SU-DHL-6 (cell line): ENCODE measurements around the gene CYBC1.

Source experiments
- H2AFZ ChIP-seq: fragments of 200-600 bp; sonication (generic); 2 replicates; pipeline ENCODE4 v1.6.1; 2014; ENCODE audit warnings: low read depth, mild to moderate bottlenecking, moderate library complexity, mixed read lengths, antibody characterized with exemption, low read length; ENCODE audit not compliant: severe bottlenecking
- H3F3A ChIP-seq: fragments of 200-600 bp; shearing (Covaris generic); 2 replicates; pipeline ENCODE4 v1.6.0; 2016; ENCODE audit warnings: antibody characterized with exemption, mild to moderate bottlenecking; ENCODE audit not compliant: insufficient read depth
- H3K27ac ChIP-seq: fragments of 200-600 bp; sonication (generic); 2 replicates; pipeline ENCODE4 v1.5.1; 2016; ENCODE audit warnings: low read depth, mild to moderate bottlenecking, low read length, moderate library complexity, mixed read lengths
- H3K27me3 ChIP-seq: fragments of 200-600 bp; sonication (generic), shearing (Covaris generic); 2 replicates; pipeline ENCODE4 v1.6.0; 2014; ENCODE audit warnings: mild to moderate bottlenecking, low read length
- H3K36me3 ChIP-seq: fragments of 200-600 bp; sonication (generic); 2 replicates; pipeline ENCODE4 v1.6.1; 2014; ENCODE audit warnings: mild to moderate bottlenecking, low read length, mixed read lengths
- H3K4me2 ChIP-seq: fragments of 300-600, 200-600 bp; shearing (Covaris generic), sonication (generic); 2 replicates; pipeline ENCODE4 v1.6.0; 2014; ENCODE audit warnings: low read length, low read depth, mild to moderate bottlenecking; ENCODE audit not compliant: poor library complexity, severe bottlenecking
- H3K4me3 ChIP-seq: fragments of 200-600 bp; sonication (generic); 2 replicates; pipeline ENCODE4 v1.5.1; 2014; ENCODE audit warnings: antibody characterized with exemption, low read length, mild to moderate bottlenecking, mixed read lengths; ENCODE audit not compliant: insufficient read depth, poor library complexity, severe bottlenecking
- H3K79me2 ChIP-seq: fragments of 200-600 bp; sonication (generic); 2 replicates; pipeline ENCODE4 v1.6.1; 2014; ENCODE audit warnings: mild to moderate bottlenecking, low read length, moderate library complexity; ENCODE audit not compliant: insufficient read depth
- H3K9ac ChIP-seq: fragments of 200-600 bp; sonication (generic); 2 replicates; pipeline ENCODE4 v1.7.0; 2014; ENCODE audit warnings: mild to moderate bottlenecking, low read length
- H3K9me2 ChIP-seq: fragments of 200-600 bp; sonication (generic); replicated peaks from 2 replicates; pipeline ENCODE4 v1.6.1; 2014; ENCODE audit warnings: low read length; ENCODE audit not compliant: insufficient read depth
- H3K9me3 ChIP-seq: fragments of 200-600 bp; sonication (generic); 2 replicates; pipeline ENCODE4 v1.6.1; 2014; ENCODE audit warnings: low read length, mixed read lengths; ENCODE audit not compliant: insufficient read depth
- H4K20me1 ChIP-seq: fragments of 200-600 bp; sonication (generic); 2 replicates; pipeline ENCODE4 v1.6.1; 2014; ENCODE audit warnings: low read depth, mild to moderate bottlenecking, antibody characterized with exemption, low read length, moderate library complexity, mixed read lengths
- EZH2phosphoT487 ChIP-seq: fragments of 200-600 bp; sonication (generic), shearing (Covaris generic); conservative IDR thresholded peaks from 2 replicates; pipeline ENCODE4 v1.6.1; 2018; ENCODE audit warnings: mild to moderate bottlenecking, antibody characterized with exemption, low read length, moderate library complexity, mixed read lengths
- TF ChIP-seq, protein P1 (sequence below): fragments of 200-600 bp; sonication (generic); IDR thresholded peaks from one replicate; pipeline ENCODE4 v1.5.1; 2017; ENCODE audit warnings: antibody characterized with exemption, mild to moderate bottlenecking, low read length, moderate library complexity; ENCODE audit not compliant: insufficient read depth, poor library complexity, severe bottlenecking

Gene CYBC1

GRCh38 chr17:82444941-82445521 is 5.5 kb downstream of the CYBC1 start:
- H3K27me3 ChIP-seq: no peaks in the 10 kb centered on the region
- peaks cover 10% of the 10 kb centered on the region; the same call in 1 of the 2 replicates for H3K36me3 ChIP-seq
- H3K4me2 ChIP-seq: no peak overlapping the region
- H3K9me3 ChIP-seq: no peaks in the 10 kb centered on the region
- TF ChIP-seq EZH2phosphoT487: no peak
- TF ChIP-seq, protein P1, sequence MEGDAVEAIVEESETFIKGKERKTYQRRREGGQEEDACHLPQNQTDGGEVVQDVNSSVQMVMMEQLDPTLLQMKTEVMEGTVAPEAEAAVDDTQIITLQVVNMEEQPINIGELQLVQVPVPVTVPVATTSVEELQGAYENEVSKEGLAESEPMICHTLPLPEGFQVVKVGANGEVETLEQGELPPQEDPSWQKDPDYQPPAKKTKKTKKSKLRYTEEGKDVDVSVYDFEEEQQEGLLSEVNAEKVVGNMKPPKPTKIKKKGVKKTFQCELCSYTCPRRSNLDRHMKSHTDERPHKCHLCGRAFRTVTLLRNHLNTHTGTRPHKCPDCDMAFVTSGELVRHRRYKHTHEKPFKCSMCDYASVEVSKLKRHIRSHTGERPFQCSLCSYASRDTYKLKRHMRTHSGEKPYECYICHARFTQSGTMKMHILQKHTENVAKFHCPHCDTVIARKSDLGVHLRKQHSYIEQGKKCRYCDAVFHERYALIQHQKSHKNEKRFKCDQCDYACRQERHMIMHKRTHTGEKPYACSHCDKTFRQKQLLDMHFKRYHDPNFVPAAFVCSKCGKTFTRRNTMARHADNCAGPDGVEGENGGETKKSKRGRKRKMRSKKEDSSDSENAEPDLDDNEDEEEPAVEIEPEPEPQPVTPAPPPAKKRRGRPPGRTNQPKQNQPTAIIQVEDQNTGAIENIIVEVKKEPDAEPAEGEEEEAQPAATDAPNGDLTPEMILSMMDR: no peak
- H3K4me3 ChIP-seq: no peak overlapping the region
- peaks cover 20% of the 10 kb centered on the region for H3K79me2 ChIP-seq
- no peaks in the 10 kb centered on the region for H3K9me2 ChIP-seq
- peaks cover 36% of the 10 kb centered on the region for H3F3A ChIP-seq
- no peak overlapping the region for H3K27ac ChIP-seq
- no peaks in the 10 kb centered on the region for H4K20me1 ChIP-seq
- H2AFZ ChIP-seq: no peak overlapping the region
- H3K9ac ChIP-seq: no peak overlapping the region

DNA sequence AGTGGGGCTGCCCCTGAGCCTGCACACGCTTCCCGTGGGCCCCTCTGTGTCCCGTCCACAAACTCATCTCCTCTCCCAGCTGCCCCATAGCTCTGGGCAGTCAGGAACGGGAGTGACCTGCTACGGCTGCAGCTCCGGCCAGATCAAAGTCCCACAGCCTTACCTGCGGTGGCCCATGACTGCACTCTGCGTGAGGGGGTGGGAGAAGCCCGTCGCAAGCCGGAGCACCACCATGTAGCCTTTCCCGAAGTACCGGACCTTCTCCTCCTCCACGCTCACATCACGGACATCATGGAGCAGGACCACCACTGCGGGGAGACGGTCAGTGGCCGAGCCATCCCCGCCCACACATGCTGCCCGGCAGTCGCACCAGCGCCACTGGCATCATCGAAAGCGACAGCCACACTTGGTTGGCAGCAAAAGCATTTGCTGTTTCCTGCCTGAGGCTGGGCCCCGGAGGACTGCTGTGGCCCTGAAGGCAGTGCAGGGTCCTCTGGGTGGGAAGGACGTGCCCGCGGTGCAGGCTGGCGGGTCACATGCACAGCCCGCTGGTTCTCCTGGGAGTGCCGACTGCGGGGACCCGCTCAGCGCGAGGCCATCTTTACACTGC is 6.2 kb downstream of the CYBC1 start:
- Histone ChIP-seq H3K9me2 (no peaks in the 10 kb centered on the region), H2AFZ (no peak overlapping the region), H3K9me3 (no peaks in the 10 kb centered on the region), H3K27ac (no peak overlapping the region), H3F3A (peaks cover 30% of the 10 kb centered on the region), H3K9ac (no peak overlapping the region), H3K4me3 (no peak overlapping the region), H4K20me1 (no peaks in the 10 kb centered on the region), H3K27me3 (no peaks in the 10 kb centered on the region), H3K79me2 (peaks cover 20% of the 10 kb centered on the region), H3K4me2 (no peak overlapping the region), H3K36me3 (peaks cover 10% of the 10 kb centered on the region; the same call in 1 of the 2 replicates)
- TF ChIP-seq, protein P1: no peak
- no peak for TF ChIP-seq EZH2phosphoT487

GRCh38 chr17:82443465-82444283 is 6.9 kb downstream of the CYBC1 start:
- Histone ChIP-seq H3K9me3 (no peaks in the 10 kb centered on the region), H3K9ac (no peak overlapping the region), H4K20me1 (no peaks in the 10 kb centered on the region), H3K27me3 (no peaks in the 10 kb centered on the region), H3F3A (peaks cover 23% of the 10 kb centered on the region), H3K79me2 (peaks cover 16% of the 10 kb centered on the region), H3K27ac (no peak overlapping the region), H3K4me2 (no peak overlapping the region), H3K4me3 (no peak overlapping the region), H3K9me2 (no peaks in the 10 kb centered on the region), H2AFZ (no peak overlapping the region), H3K36me3 (peaks cover 10% of the 10 kb centered on the region; the same call in 1 of the 2 replicates)
- TF ChIP-seq, protein P1: no peak
- TF ChIP-seq EZH2phosphoT487: no peak
